Muscle of arm (tissue), 12 donors: Measurements from ENCODE around the gene FOXA1. TPM values are rescaled to one million over a fixed set of nuclear protein-coding genes. Genes with fewer than 3 reads are reported as not detected.

ENCODE experiments used
- DNase-seq: peaks from one replicate; pipeline ENCODE4 v3.0.0-alpha.2; 2013
- polyA plus RNA-seq, 12 donors: library from polyadenylated mRNA; unstranded; fragments of 120-200 nt; gene quantifications; one replicate each; pipeline ENCODE4 v1.2.1, GENCODE V29; 2013; ENCODE audit not compliant: insufficient read length in 12 of 12

The FOXA1 gene
- polyA plus RNA-seq, 12 donors = 0.11 to 13.3 (median 0.17) TPM; not detected in 1

- no peak for DNase-seq
Observed at GRCh38 chr14:37602605-37603453, 7.8 kb upstream of the FOXA1 start.

GRCh38 chr14:37601865-37602264 is 6.8 kb upstream of the FOXA1 start:
- no peak for DNase-seq

- no peak for DNase-seq
Observed at GRCh38 chr14:37600880-37601741, 6.1 kb upstream of the FOXA1 start.

GRCh38 chr14:37599507-37600368 is 4.7 kb upstream of the FOXA1 start:
- DNase-seq = no peak

GRCh38 chr14:37598747-37599506 is 3.9 kb upstream of the FOXA1 start:
- no peak for DNase-seq

- DNase-seq = no peak
Observed at GRCh38 chr14:37597914-37598746, 3.1 kb upstream of the FOXA1 start.

- no peak for DNase-seq
Observed at GRCh38 chr14:37597538-37597913, 2.5 kb upstream of the FOXA1 start.

- no peak for DNase-seq
Observed at GRCh38 chr14:37596790-37597472, 1.9 kb upstream of the FOXA1 start.

- no peak for DNase-seq
Observed at GRCh38 chr14:37595809-37596621, 966 bp upstream of the FOXA1 start.

GRCh38 chr14:37594238-37594970 is 645 bp downstream of the FOXA1 start:
- peak; percentile 78 for DNase-seq

GRCh38 chr14:37593511-37594237 is 1.4 kb downstream of the FOXA1 start:
- DNase-seq = no peak

- DNase-seq = no peak
Observed at GRCh38 chr14:37592482-37593408, 2.3 kb downstream of the FOXA1 start.

GRCh38 chr14:37591941-37592481 is 3.0 kb downstream of the FOXA1 start:
- DNase-seq = no peak

- DNase-seq = no peak
Observed at GRCh38 chr14:37591311-37591940, 3.6 kb downstream of the FOXA1 start.

GRCh38 chr14:37590428-37591139 is 4.5 kb downstream of the FOXA1 start:
- DNase-seq = no peak
